GM06990 (cell line): ENCODE results near the gene ACR.

Experiments used
- DNase-seq: peaks from one replicate; pipeline ENCODE4 v3.0.0-alpha.2; 2011; ENCODE audit not compliant: insufficient read length; ENCODE audit errors: extremely low read depth
- H3K27me3 ChIP-seq: replicated peaks from 2 replicates; pipeline ENCODE4 v1.6.0; 2011; ENCODE audit warnings: low read length; ENCODE audit not compliant: control insufficient read depth, insufficient read depth
- H3K36me3 ChIP-seq: 2 replicates; pipeline ENCODE4 v1.5.1; 2011; ENCODE audit warnings: low read length; ENCODE audit not compliant: control insufficient read depth, insufficient read depth
- H3K4me3 ChIP-seq: replicated peaks from 2 replicates; pipeline ENCODE4 v1.5.1; 2011; ENCODE audit warnings: low read depth, mild to moderate bottlenecking, control low read depth, low read length
- CTCF ChIP-seq: IDR thresholded peaks from 2 replicates; pipeline ENCODE4 v1.5.1; 2011; ENCODE audit warnings: low read length, control low read depth, mild to moderate bottlenecking, inconsistent platforms; ENCODE audit not compliant: insufficient read depth, poor library complexity, severe bottlenecking

Gene ACR

GRCh38 chr22:50698546-50698945 is 39.5 kb upstream of the ACR start:
- no peak for DNase-seq
- Histone ChIP-seq H3K4me3 (no peak overlapping the region), H3K36me3 (no peaks in the 10 kb centered on the region), H3K27me3 (peaks cover 3% of the 10 kb centered on the region)
- TF ChIP-seq CTCF: no peak

DNA sequence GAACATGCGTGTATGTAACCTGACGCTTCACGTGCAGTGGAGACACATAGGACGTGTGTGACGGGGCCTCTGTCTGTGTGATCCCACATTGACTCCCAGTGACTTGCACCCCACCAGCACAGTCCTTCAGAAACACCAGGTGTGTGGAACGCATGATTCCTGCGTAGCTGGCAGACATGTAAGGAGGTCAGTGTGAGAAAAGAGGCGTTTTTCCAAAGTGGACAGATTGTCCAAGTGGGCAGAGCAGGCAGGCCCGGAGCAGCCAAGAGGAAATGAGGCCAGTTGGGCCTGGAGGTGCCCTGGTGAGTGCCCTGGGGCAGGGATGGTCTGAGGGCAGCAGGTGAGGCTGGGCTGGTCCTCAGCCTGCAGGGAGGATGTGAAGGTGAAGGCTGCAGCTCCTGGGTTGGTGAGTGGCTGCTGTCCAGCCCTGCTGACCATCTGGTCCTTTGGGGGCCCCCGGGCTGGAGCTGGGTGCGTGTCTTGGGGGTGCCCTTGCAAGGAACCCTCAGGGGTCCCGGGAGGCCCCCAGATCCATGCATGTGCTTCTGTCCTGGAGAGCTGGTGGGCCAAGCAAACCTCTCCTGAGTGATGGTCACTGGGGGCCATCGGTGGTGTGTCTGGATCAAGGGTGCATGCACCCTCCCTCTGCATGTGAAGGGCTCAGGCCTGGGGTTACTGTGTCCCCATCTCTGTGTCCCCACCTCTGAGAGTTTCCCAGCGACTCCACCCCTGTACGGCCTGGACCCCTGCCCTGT is 38.8 kb upstream of the ACR start:
- TF ChIP-seq CTCF: no peak
- Histone ChIP-seq H3K27me3 (peaks cover 3% of the 10 kb centered on the region), H3K4me3 (no peak overlapping the region), H3K36me3 (no peaks in the 10 kb centered on the region)
- DNase-seq: no peak

GRCh38 chr22:50699756-50700386 is 38.1 kb upstream of the ACR start:
- H3K36me3 ChIP-seq: no peaks in the 10 kb centered on the region
- H3K4me3 ChIP-seq: no peak overlapping the region
- peaks cover 3% of the 10 kb centered on the region for H3K27me3 ChIP-seq
- peak; percentile 56 for TF ChIP-seq CTCF
- DNase-seq: no peak

DNA sequence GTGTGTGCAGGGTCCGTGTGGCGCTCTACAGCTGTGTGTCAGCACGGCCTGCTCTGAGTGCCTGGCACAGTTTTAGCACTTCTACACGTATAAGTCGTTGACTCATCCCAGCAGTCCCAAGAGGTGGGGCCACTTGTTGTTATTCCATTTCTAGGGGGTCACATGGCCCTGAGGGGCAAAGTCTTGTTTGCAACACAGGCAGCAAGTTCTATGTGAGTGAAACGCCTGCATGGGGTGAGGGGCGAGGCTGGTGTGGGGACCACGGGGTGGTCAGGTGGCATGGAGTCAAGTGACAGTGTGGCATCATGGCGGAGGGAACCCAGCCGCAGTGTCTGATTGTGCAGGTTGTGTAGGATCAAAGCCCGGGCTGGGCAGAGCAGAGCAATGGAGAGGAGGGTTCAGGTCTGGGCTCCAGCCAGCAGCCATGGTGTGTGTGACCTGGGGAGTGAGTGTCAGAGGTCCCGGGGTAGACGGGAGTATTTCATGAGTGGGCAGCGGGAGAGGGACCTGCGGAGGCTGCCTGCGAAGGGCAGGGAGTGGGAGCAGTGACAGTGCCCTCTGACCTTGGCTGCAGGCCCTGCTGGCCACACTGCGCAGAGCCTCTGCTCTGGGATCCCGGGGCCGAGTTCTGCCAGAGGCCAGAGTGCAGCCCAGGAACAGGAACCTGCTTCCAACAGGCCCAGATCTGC is 37.5 kb upstream of the ACR start:
- TF ChIP-seq CTCF: no peak
- H3K36me3 ChIP-seq: no peaks in the 10 kb centered on the region
- no peak overlapping the region for H3K4me3 ChIP-seq
- DNase-seq: no peak
- H3K27me3 ChIP-seq: peaks cover 3% of the 10 kb centered on the region

DNA sequence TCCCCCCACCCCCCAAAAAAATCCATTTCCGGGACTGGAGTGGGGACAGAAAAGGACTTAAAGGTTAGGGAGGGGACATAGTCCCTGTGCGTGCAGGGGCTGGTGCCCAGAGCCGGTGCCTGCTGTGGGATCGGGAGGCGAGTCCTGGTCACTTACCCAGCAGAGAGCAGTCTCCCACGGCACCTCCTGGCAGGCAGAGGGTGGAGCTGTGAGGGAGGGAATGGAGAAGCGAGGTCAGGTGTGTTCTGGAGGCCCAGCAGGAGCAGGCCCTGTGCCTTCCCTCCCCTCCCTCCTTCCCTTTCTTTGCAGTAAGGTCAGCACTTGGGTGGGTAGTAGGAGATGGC is 37.0 kb upstream of the ACR start:
- DNase-seq: no peak
- Histone ChIP-seq H3K36me3 (no peaks in the 10 kb centered on the region), H3K4me3 (no peak overlapping the region), H3K27me3 (peaks cover 3% of the 10 kb centered on the region)
- no peak for TF ChIP-seq CTCF
